ENCODE data around the gene ALDH1L2.
"Not testable (repeated sequence)": the region's sequence is repeated elsewhere in the genome, so short reads cannot be mapped to it uniquely, and the experiment has no call there.

Gene ALDH1L2

GRCh38 chr12:104990950-104991349 is 93.3 kb downstream of the ALDH1L2 start:
- in situ Hi-C loops (cut with MboI; ENCODE audit: low sequenced_read_pairs), result no loop called here

GRCh38 chr12:104986022-104986941 is 98.0 kb downstream of the ALDH1L2 start, which contains the start of gene NOPCHAP1:
TSS of gene NOPCHAP1 (plus strand) at chr12:104986316. CDS start at chr12:104986353, 37 bp downstream.
- in situ Hi-C loops (cut with MboI; ENCODE audit: low sequenced_read_pairs), result no loop called here

GRCh38 chr12:104985206-104985605 is 99.1 kb downstream of the ALDH1L2 start:
- in situ Hi-C loops (cut with MboI; ENCODE audit: low sequenced_read_pairs), result no loop called here

- in situ Hi-C loops (cut with MboI; ENCODE audit: low sequenced_read_pairs), result not testable (repeated sequence)
Measured at GRCh38 chr12:104977688-104978087, 106.6 kb downstream of the ALDH1L2 start.

GRCh38 chr12:104976703-104977102 is 107.6 kb downstream of the ALDH1L2 start:
- in situ Hi-C loops (cut with MboI; ENCODE audit: low sequenced_read_pairs), result no loop called here

- in situ Hi-C loops (cut with MboI; ENCODE audit: low sequenced_read_pairs), result no loop called here
Measured at GRCh38 chr12:104975587-104976343, 108.5 kb downstream of the ALDH1L2 start.

- in situ Hi-C loops (cut with MboI; ENCODE audit: low sequenced_read_pairs), result no loop called here
Measured at GRCh38 chr12:104974626-104975290, 109.5 kb downstream of the ALDH1L2 start.

GRCh38 chr12:104973250-104973649 is 111.0 kb downstream of the ALDH1L2 start:
- in situ Hi-C loops (cut with MboI; ENCODE audit: low sequenced_read_pairs), result no loop called here

- in situ Hi-C loops (cut with MboI; ENCODE audit: low sequenced_read_pairs), result no loop called here
Measured at GRCh38 chr12:104971306-104971705, 113.0 kb downstream of the ALDH1L2 start.
